Measurements from ENCODE around the gene DISP2.

DNA sequence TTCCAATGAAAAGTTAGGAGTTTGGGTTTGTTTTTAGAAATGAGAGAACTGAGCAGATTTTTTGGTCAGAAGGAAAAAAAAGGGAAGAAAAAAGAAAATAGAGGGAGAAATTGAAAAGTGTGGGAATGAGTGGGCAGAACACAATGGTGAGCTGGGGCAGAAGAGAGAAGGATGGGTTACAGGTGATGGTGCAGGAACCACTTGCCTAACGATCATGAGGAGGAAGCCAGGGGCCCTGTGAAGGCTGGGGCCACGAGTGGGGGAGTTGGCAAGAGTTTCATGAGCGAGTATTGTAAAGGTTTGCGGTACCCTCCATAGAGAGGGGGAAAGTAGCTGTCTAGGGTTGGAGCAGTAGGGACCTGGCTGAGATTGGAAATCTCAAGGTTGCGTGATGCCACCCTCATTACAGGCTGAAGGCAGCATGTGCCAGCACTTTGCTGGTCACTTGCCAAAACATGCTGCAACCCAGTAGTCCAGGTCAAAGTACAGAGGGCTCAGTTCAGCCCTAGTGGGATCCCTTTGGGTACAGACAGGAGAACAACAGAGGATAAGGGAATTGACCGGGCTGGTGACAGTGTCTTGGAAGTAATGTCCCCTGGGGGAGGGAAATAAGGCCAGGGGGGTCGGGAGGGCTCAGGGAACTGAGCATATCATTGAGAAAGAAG is 54.2 kb downstream of the DISP2 start:
- TF ChIP-seq CTCF (IDR thresholded peaks at IDR 0.05) = no peak
- TF ChIP-seq POLR2A (IDR thresholded peaks at IDR 0.05) = no peak
